IPS-NIHi7 (cell line): ENCODE measurements around the gene PGGT1B.

Source experiments
- DNase-seq: peaks from one replicate; pipeline ENCODE4 v3.0.0; 2012; ENCODE audit warnings: mixed read lengths; ENCODE audit errors: extremely low spot score

Gene PGGT1B

DNA sequence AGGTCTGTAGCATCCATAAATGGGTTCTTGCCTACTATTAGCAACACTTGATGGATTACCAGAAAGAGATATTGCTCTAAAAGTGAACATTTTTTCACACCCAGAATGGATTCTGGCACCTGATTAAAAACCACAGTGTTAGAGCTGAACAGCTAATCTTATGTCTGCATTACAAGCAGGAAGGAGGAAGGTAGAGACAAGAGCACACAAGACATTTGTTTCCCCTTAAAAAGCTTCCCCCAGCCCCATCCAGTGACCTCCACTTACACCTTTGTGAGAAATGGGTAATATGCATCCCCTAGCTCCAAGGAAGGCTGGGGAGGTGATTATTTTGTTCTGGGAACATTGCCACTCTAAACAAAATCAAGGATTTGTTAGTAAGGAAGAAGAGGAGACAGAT lies 80.9 kb downstream of the PGGT1B start:
- DNase-seq, result no peak

DNA sequence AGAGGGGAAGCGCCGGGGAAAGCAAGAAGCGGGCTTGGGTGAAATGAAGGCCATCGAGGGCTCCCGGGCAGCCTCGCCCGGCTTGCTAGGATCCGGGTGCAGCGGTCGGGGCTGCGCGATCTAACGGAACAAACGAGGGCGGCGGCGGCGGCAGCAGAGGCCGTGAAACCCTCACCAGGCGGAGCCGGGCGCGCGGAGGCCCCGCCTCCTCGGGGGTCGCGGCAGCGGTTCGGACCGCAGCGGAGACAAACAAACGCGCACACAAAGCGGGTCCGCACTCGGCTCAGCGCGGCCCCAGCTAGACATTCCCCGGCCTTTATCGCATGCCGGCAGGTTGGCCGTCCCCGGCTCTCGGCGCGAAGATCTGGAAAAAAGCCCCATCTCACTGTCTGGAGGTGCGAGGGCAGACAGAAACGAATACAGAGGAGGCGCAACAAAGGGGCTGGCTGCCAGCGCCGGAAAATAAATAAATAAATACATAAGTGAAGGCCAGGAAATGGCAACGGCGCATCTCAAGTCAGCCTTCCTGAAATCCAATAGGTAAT lies 82.4 kb downstream of the PGGT1B start:
- DNase-seq, result peak; percentile 71

DNA sequence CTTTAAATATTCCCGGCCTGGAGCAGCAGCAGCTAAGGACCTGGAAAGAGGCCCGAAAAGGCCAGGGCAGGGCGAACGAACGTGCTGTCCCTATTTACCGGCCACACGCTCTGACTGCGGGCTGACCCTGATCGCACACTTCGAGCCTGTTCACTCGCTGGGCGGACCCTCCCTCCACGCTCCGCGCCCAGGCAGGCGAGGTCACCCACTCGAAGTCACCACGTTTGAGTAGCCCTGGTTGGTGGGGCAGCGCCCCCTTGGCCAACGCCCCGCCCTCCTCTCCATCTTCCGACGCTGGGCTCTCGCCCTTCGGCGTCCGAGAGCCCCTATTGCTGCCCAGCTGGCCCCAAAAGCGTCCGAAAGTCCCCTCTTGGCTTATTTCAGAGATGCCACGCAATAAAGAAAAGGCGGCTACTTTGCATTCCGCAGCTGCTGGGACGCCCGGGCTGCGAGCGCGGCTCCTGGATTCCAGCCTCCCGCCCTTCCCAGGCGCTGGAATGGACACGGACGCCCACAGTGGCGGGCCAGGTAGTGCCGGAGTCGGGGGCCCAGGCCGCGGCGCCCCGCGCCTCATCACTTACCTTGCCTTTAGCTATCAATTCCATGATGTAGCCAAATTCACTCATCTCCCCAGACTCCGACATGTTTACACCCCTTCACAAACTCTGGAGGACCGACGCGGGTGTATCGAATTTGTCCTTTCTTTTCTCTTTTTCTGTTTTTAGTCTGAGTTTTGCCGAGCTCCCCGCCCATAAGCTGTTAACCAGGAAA lies 83.1 kb downstream of the PGGT1B start:
- peak; percentile 25 for DNase-seq

DNA sequence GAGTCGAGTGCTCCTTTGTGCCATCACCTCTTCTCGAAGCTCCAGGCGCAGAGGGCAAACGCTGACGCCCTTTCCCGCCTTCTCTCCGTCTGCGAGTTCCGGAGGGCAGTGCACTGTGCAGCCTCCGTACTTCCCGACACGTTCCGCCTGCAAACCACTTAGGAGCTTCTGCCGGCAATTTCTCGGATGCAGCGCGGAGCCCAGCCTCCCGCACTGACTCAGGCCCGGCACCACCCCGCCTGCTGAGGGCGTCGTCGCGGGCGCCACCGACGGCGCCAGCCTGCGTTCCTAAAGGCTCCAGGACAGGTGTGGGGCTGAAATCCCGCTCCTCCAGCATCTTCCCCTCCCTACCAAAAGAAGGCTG lies 83.7 kb downstream of the PGGT1B start:
- peak; percentile 54 for DNase-seq

DNA sequence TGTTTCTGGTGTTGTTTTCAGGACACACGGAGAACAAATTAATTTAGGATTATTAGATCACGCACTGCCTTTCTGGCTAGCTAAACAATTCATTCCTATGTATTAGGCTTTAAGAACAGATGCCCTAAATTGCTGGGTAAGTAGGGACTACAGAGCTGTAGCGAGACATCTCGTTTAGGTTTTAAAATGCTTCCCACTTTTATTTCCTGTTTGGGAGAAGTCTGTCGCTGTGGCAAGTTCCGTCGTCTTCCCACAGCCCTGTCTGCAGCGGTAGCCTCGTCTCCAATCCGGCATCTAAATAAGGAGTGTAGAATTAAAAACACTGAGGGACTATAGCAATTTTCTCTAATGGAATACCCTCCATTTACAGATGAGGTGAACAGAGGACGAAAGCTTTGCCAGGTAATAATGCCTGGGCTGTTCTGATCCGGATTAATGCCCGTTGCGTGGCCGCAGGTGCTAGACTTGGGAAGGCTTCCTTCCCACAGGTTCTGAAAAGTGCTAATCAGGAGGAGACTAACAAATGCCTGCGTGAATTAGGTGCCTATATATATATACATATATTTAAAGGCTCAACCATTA lies 91.7 kb downstream of the PGGT1B start:
- no peak for DNase-seq

DNA sequence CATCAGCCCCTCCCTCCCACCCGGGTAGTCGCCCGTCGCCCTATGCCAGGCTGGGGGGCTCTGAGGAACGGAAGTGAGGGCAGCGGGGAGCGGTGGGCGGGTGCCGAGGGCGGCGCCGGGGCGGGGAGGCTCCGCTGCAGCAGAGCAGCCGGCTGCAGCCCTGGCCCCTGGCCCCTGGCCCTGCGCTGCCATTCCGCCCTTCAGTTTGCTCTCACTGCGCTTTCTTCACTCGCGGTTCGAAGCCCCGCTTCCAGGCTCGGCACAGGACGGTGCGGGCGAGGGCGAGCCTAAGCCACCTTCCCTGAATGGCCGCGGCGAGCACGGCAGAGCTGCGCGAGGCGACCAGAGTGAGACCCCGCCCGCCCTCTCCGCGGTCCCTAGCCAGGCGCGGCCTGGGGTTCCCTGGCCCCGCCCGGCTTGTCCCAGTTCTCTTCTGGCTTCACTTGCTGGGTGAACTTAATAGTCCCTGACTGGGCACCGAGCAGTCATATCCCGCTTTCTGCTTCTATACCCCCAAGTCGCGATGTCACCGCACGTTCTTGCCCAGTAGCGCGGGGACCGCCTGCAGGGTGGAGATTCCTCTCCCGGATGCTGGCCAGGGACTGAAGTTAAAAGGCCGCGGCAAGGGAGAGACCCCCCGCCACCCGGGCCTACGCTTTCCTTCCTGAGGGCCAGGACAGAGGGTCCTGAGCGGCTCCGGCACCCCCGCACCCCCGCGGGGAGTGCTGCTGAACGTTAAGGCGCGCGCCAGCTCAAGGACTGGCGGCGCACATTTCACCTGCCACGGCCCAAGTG lies 92.3 kb downstream of the PGGT1B start:
- no peak for DNase-seq

DNA sequence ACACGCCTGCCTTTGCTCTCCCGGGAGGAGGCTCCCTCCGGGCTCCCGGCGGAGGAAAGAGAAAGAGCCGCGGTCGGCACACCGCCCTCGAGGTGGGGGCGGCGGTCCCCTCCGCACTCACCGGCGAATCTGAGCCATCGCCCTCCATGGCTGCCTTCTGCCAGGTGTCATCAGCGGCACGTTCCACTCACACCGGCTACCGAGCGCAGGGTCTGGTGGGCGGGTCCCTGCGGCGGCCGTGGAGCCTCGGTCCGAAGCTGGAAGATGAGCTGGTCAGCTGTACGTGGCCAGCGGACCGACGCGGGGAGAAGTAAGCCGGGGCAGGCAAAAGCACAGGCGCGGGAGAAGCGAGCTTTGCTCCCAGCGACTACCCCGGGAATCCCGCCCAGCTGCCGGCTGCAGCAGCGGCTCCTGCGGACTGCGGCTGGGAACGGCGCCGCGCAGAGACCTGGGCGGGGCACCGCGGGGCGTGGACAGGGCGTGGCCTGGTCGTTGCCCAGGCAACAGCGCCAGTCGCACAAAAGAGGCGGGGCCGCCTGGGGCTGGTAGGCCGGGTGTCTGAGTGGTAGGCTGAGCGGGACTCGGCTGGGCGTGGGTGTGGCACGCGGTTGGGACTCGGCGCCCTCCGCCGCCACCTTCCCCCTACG lies 93.1 kb downstream of the PGGT1B start, which contains the start of gene TRIM36:
TSS of gene TRIM36 (minus strand) at position 422 of the 647 bp plus-strand sequence. CDS start at position 148, 274 bp downstream.
- peak; percentile 89 for DNase-seq

DNA sequence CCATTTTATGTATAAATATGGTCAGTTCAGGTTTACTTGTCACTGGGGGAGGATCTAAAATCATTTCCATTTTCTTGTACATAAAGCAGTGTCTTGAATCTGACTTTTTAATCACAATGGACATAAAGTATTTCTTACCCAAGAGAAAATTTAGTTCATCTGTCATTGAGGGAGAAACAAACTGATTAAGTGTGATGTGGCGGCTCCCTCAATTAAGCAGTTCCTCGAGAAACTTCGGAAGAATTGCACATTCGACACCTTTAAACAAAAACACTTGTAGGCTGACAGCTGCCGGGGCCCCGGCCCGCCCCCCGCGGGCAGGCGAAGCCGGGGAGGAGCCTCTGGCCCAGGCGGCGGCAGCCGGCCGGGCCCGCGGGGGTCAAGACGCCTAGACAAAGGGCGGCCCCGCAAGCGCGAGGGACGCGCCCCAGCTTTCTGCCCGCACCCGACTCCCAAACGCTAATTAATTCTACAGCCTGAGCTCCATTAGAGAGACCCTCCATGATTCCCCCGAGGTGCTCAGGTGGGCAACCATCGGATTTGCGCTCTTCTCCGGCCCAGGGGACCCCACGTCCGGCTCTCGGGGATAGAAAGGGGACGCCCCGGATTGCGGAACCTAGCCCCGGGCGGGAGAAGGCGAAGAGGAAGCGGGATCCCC lies 93.7 kb downstream of the PGGT1B start:
- DNase-seq, result peak; percentile 51

DNA sequence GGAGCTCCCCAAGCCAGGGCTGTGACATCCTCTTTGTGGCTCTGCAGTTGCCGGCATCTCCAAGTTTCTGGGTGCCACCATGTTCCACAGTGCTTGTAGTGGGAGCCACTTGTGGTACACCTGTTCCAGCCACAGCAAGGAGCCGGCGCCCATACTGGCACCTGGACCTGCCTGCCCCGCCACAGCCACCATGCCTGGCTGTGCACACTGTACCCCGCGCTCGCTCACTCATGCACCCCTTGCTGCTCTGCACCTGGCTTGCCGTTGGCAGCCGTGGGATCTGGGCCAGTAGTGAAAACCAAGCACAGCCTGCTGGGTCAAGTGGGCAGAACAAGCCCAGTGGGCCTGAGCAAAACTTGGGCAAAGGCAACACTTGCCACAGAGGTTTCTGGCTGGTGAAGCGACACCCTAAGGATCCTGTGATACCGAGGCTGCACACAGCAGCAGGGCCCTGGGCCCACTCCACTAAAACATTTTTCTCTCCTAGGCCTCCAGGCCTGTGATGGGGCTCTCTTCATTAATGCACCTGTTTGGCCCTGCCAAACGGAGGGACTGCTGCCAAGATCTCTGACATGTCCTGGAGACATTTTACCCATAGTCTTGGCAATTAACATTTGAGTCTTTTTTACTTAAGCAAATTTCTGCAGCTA lies 95.8 kb downstream of the PGGT1B start:
- DNase-seq, result no peak

DNA sequence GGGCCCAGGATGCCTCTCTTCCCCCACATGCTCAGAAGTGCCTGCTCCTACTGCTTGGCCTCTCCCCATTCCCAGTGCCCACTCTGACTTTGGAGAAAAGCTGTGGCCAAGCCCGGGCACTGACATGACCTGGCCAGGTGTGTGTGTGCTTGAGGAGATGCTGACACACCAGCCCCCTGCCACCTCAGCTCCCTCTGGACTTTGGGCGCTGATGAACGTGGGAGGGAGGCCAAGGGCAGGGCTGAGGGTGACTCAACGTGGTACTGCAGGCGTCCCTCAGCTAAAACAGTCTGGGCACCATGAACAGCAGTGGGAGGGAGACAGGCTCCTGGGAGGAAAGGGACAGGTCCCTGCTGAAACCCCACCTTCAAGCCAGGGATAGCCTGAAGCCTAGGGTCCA lies 96.9 kb downstream of the PGGT1B start:
- no peak for DNase-seq

DNA sequence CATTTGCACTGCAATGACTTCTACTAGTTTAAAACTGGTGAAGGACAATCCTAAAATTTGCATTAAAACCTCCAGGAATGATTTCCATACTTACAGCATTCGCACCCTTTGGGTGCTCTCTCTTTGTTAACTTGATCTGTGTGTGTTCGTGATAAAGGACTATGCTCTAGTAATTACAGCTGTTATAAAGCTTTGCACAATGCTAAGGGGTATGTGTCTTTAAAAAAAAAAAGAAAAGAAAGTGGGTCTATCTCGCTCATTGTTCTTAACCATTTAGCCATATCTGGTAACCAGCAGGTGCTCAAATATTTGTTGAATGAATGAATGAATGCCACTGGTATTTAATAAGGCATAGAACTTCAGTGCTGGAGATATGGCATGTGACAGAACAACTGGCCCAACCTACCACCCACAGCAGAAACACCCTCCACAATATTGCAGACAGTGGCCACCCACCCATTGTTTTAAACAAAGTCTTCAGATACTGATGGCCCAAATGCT lies 101.7 kb downstream of the PGGT1B start:
- DNase-seq, result no peak
